ENCODE data around the gene PPDPF.

GRCh38 chr20:63562461-63563224 lies 42.1 kb downstream of the PPDPF start:
- TF ChIP-seq CTCF (conservative IDR thresholded peaks at IDR 0.05; ENCODE audit: low read depth, low read length) = no peak
- no peak for TF ChIP-seq EZH2phosphoT487 (IDR thresholded peaks at IDR 0.05; ENCODE audit: borderline replicate concordance, low read length)
